Glutamatergic neuron (in vitro differentiated cells): ENCODE measurements around the gene CCNK. TPM values are rescaled to one million over a fixed set of nuclear protein-coding genes. Genes with fewer than 3 reads are reported as not detected.

ENCODE experiments used
- DNase-seq: peaks from one replicate; pipeline ENCODE4 v3.0.0; 2022
- H3K27ac Mint-ChIP-seq: one replicate; pipeline ENCODE4 v1.8.0; 2020; ENCODE audit warnings: mild to moderate bottlenecking, mixed read lengths, inconsistent platforms; ENCODE audit not compliant: unreplicated experiment
- H3K27me3 Mint-ChIP-seq: one replicate; pipeline ENCODE4 v1.8.0; 2020; ENCODE audit warnings: mild to moderate bottlenecking, moderate library complexity, mixed read lengths, inconsistent platforms; ENCODE audit not compliant: unreplicated experiment
- H3K36me3 Mint-ChIP-seq: one replicate; pipeline ENCODE4 v1.8.0; 2020; ENCODE audit warnings: mild to moderate bottlenecking, mixed read lengths, inconsistent platforms; ENCODE audit not compliant: unreplicated experiment
- H3K4me1 Mint-ChIP-seq: one replicate; pipeline ENCODE4 v1.8.0; 2020; ENCODE audit warnings: mild to moderate bottlenecking, low read depth, mixed read lengths, inconsistent platforms; ENCODE audit not compliant: unreplicated experiment
- H3K4me3 Mint-ChIP-seq: one replicate; pipeline ENCODE4 v1.8.0; 2020; ENCODE audit warnings: mild to moderate bottlenecking, mixed read lengths, inconsistent platforms; ENCODE audit not compliant: unreplicated experiment
- H3K9me3 Mint-ChIP-seq: one replicate; pipeline ENCODE4 v1.8.0; 2020; ENCODE audit warnings: mild to moderate bottlenecking, moderate library complexity, mixed read lengths, inconsistent platforms; ENCODE audit not compliant: unreplicated experiment
- total RNA-seq: library from RNA; stranded (reverse); fragmentation: NEBNext Ultra II Directional; extraction: Animal tissue kit (Norgen Biotek cat#: 25700); gene quantifications from one replicate; pipeline ENCODE4 v1.2.1, GENCODE V29; 2021; ENCODE audit not compliant: unreplicated experiment
- TF ChIP-seq, protein P1 (sequence below): fragments of 200-600 bp; sonication (generic); IDR thresholded peaks from one replicate; pipeline ENCODE4 v1.5.0; 2021; ENCODE audit not compliant: partially characterized antibody, unreplicated experiment

CCNK gene
- total RNA-seq, 1 donor from 2014 or later: 47.2 TPM

DNA sequence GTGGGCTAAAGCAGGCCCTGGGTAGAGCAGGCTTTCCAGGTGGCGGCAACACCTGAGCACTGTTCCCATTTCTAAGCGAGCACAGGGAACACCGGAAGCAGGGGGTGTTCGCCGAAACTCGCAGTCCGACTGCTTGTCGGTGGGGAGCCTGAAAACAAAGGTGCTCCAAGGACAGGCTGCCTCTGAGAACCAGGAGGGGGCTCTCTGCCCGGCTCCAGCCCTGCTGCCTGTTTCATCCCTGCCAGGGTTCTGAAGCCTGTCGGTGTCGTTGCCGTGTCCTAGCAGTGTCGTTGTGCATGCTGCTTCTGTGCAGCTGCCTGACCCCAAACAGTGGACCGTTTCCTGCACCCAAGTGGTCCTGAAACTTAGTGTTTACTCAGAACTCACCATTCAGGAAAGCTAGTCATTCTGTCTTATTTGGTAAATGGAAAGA, 21.8 kb downstream of the CCNK start:
- no peaks in the 10 kb centered on the region for H3K36me3 Mint-ChIP-seq
- no peak for DNase-seq
- TF ChIP-seq, protein P1, sequence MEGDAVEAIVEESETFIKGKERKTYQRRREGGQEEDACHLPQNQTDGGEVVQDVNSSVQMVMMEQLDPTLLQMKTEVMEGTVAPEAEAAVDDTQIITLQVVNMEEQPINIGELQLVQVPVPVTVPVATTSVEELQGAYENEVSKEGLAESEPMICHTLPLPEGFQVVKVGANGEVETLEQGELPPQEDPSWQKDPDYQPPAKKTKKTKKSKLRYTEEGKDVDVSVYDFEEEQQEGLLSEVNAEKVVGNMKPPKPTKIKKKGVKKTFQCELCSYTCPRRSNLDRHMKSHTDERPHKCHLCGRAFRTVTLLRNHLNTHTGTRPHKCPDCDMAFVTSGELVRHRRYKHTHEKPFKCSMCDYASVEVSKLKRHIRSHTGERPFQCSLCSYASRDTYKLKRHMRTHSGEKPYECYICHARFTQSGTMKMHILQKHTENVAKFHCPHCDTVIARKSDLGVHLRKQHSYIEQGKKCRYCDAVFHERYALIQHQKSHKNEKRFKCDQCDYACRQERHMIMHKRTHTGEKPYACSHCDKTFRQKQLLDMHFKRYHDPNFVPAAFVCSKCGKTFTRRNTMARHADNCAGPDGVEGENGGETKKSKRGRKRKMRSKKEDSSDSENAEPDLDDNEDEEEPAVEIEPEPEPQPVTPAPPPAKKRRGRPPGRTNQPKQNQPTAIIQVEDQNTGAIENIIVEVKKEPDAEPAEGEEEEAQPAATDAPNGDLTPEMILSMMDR: no peak
- peaks cover 4% of the 10 kb centered on the region for H3K27me3 Mint-ChIP-seq
- peaks cover 8% of the 10 kb centered on the region for H3K9me3 Mint-ChIP-seq
- H3K27ac Mint-ChIP-seq: no peak overlapping the region
- H3K4me3 Mint-ChIP-seq: no peak overlapping the region
- no peaks in the 10 kb centered on the region for H3K4me1 Mint-ChIP-seq

- no peak for DNase-seq
- Mint-ChIP-seq H3K4me1 (no peaks in the 10 kb centered on the region), H3K27me3 (peaks cover 6% of the 10 kb centered on the region), H3K4me3 (no peak overlapping the region), H3K9me3 (peaks cover 9% of the 10 kb centered on the region), H3K36me3 (no peaks in the 10 kb centered on the region), H3K27ac (no peak overlapping the region)
- TF ChIP-seq, protein P1: no peak
Observed at GRCh38 chr14:99503848-99504453, 22.7 kb downstream of the CCNK start.

DNA sequence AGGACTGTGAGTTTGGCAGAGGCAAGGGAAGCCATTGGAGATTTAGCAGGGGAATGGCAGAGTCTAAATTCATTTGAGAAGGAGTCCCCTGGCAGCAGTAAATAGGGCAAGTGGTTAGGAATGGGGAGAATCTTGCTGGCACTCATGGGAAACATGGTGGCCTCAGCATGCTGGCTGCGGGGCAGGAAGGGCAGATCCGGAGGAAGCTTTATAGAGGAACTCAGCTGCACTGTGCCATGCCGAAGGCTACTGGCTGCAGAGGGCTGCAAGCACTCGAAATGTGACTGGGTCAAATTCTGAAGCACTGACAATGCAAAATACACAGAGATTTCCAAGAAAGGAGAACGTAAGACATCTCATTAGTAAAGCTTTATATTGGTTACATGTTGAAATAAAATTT, 23.9 kb downstream of the CCNK start:
- no peaks in the 10 kb centered on the region for H3K36me3 Mint-ChIP-seq
- TF ChIP-seq, protein P1: no peak
- no peak for DNase-seq
- peaks cover 8% of the 10 kb centered on the region for H3K27me3 Mint-ChIP-seq
- H3K4me3 Mint-ChIP-seq: no peak overlapping the region
- H3K27ac Mint-ChIP-seq: no peak overlapping the region
- H3K4me1 Mint-ChIP-seq: peaks cover 9% of the 10 kb centered on the region
- peaks cover 15% of the 10 kb centered on the region for H3K9me3 Mint-ChIP-seq

DNA sequence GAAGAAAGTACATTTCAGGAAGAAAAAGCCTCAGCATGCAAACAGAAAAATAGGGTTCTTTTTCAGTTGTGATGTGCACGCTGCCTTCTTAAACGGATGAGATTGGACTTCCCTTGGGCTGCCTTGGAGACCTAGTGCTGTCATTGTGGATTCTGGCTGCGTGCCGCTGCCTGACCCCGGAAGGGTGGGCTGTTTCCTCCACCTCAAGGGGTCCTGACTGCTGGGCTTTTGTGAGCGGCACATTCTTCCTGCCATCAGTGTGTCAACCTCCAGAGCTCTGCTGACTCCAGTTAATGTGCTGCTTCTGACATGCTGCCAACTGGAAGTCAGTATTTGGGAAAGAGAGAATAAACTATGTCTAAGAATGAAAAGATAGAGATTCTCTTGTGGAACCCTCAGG, 25.1 kb downstream of the CCNK start:
- Mint-ChIP-seq H3K27ac (no peak overlapping the region), H3K27me3 (peaks cover 11% of the 10 kb centered on the region), H3K36me3 (no peaks in the 10 kb centered on the region), H3K4me1 (peaks cover 15% of the 10 kb centered on the region), H3K4me3 (no peak overlapping the region), H3K9me3 (peaks cover 17% of the 10 kb centered on the region)
- no peak for DNase-seq
- TF ChIP-seq, protein P1: no peak

GRCh38 chr14:99507860-99508640, 26.8 kb downstream of the CCNK start:
- H3K4me1 Mint-ChIP-seq: peaks cover 22% of the 10 kb centered on the region

More at GRCh38 chr14:99507860-99508640, 26.8 kb downstream of the CCNK start:
- TF ChIP-seq, protein P1: no peak
- H3K9me3 Mint-ChIP-seq: peaks cover 21% of the 10 kb centered on the region
- H3K27ac Mint-ChIP-seq: no peak overlapping the region
- H3K4me3 Mint-ChIP-seq: no peak overlapping the region
- H3K36me3 Mint-ChIP-seq: no peaks in the 10 kb centered on the region
- H3K27me3 Mint-ChIP-seq: peaks cover 9% of the 10 kb centered on the region
- no peak for DNase-seq
